ENCODE measurements around the gene CLSTN2.

The CLSTN2 gene

GRCh38 chr3:140469491-140469890 is 534.5 kb downstream of the CLSTN2 start:
- in situ Hi-C loops (cut with HindIII; ENCODE audit: low sequenced_read_pairs): no loop called here

- in situ Hi-C loops (cut with HindIII; ENCODE audit: low sequenced_read_pairs): no loop called here
Observed at GRCh38 chr3:140470211-140470610, 535.2 kb downstream of the CLSTN2 start.

GRCh38 chr3:140470962-140471361 is 536.0 kb downstream of the CLSTN2 start:
- in situ Hi-C loops (cut with HindIII; ENCODE audit: low sequenced_read_pairs): no loop called here

DNA sequence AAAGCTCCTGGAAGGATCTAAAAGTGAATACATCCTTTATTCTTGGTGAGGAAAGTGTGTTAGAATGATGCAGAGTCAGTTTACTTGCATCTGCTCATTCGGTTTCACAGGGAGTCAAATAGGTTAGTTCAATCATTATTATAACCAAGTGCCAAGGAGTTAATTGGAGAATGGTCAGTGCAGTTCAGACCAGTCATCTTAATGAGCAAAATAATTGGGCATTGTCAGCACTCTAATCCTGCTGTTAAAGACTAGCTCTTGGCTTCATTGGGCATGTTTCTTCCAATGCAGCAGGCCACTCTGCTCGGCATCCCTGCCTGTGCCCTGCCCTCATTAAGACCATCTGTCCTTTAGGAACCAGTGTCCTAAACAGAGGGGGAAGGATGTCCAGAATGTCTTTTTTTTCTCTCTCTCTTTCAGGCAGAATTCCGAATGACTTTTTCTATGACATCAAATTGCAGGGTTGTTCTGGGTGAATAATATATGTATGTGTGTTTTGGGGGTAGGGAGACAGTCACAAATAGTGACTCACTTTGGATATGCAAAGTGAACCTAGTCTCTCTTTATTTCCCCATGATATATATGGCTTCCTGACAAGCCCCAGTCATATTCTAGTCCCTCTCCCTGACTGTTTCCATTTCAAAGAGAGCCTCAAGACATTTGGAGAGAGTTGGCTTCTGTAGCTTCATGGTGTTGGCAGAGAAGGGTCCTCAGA is 537.5 kb downstream of the CLSTN2 start:
- in situ Hi-C loops (cut with HindIII; ENCODE audit: low sequenced_read_pairs): no loop called here

DNA sequence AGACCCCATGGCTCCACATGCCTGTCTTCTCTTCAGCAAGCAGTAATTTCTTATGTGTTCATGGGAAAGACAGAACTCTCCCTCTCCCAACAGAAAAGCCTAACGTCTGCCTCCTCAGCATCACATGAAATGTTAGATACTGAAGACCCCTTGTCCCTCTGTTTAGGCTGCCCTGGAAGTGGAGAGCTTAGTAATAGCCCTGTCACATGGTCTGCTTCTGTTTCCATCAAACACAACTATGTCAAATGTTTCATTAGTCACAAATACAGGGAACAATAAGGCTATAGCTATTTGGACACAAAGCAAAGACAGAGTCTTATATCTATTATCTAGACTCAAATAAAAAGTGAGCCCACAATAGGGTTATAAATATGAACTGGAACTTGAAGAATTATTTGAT is 552.6 kb downstream of the CLSTN2 start:
- in situ Hi-C loops (cut with HindIII; ENCODE audit: low sequenced_read_pairs): no loop called here

DNA sequence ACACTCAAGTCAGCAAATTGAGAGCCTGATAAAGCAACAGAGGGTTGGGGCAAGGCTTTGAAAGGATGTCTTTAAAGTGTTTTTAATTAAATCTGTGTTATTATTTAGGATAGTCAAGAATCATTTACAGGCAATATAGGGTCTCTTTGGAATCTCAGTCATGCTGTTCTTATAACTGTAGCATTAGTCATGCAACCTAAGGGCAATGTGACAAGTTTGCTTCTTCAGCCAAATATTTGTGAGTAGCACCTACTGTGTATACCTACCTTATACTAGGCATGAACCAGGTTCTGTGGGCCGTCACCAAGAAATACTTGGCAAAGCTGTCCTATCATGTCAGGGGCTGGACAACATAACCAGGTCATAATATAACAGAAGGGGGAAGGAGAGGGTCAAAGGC is 558.3 kb downstream of the CLSTN2 start:
- in situ Hi-C loops (cut with HindIII; ENCODE audit: low sequenced_read_pairs): no loop called here

DNA sequence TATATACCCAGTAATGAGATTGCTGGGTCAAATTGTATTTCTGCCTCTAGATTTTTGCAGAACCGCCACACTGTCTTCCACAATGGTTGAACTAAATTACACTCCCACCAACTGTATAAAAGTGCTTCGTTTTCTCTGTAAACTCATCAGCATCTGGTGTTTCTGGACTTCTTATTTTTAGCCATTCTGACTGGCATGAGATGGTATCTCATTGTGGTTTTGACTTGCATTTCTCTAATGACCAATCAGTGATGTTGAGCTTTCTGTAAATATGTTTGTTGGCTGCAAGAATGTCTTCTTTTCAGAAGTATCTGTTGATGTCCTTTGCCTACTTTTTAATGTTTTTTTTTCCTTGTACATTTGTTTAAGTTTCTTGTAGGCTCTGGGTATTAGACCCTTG is 560.0 kb downstream of the CLSTN2 start:
- in situ Hi-C loops (cut with HindIII; ENCODE audit: low sequenced_read_pairs): no loop called here

GRCh38 chr3:140497331-140497730 is 562.3 kb downstream of the CLSTN2 start:
- in situ Hi-C loops (cut with HindIII; ENCODE audit: low sequenced_read_pairs): no loop called here

DNA sequence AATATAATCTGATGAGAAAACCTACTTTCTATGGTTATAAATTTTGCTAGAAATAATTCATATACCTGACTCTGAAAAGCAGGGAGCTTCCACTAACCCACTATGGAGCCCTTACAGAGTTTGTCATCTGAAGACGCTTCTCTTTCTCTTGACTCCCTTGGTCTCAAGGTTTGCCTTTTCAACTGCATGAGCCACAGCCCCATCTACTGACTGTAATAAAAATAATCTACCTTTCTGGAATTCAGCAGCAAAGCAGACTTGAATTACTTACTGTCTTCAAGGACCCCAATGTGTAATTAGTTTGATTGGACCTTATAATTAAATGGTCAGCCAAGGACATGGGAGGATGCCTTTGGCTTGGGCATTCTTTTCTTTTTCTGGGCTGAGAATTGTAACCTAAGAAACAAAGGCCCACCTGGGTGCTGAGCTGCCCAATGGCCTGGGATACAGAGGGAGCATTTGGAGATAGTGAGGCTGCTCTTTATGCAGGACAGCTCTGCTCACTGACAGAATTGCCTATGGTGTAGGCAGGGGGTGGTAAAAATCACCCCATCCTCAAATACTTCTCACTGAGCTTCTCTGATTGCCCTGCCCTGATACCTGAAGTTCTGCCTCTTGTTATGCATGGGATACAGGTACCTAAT is 564.3 kb downstream of the CLSTN2 start:
- in situ Hi-C loops (cut with HindIII; ENCODE audit: low sequenced_read_pairs): no loop called here

- in situ Hi-C loops (cut with HindIII; ENCODE audit: low sequenced_read_pairs): no loop called here
Observed at GRCh38 chr3:140500473-140500872, 565.5 kb downstream of the CLSTN2 start.

- in situ Hi-C loops (cut with HindIII; ENCODE audit: low sequenced_read_pairs): no loop called here
Observed at GRCh38 chr3:140501061-140501769, 566.2 kb downstream of the CLSTN2 start.

- in situ Hi-C loops (cut with HindIII; ENCODE audit: low sequenced_read_pairs): no loop called here
Observed at GRCh38 chr3:140501770-140502364, 566.9 kb downstream of the CLSTN2 start.

DNA sequence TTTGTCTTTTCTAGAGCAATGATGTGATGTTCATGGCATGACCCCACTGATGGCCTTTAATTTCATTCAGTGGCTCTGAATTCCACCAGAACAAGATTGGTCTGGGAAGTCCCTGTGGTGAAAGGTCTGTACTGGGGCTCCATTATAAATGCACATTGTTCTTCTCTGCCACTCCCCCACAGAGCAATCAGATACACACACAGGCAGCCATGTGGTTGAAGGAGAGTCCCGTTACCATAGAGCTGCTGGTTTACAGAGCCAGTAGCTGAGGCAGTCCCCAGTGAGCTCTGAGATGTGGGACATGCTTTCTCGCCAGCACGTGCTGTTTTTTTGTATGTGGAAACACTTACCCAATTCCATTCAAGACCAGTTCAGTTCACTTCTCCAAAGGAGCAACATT is 570.2 kb downstream of the CLSTN2 start:
- in situ Hi-C loops (cut with HindIII; ENCODE audit: low sequenced_read_pairs): no loop called here

GRCh38 chr3:140505876-140506275 is 570.9 kb downstream of the CLSTN2 start:
- in situ Hi-C loops (cut with HindIII; ENCODE audit: low sequenced_read_pairs): no loop called here

- in situ Hi-C loops (cut with HindIII; ENCODE audit: low sequenced_read_pairs): no loop called here
Observed at GRCh38 chr3:140508550-140508949, 573.6 kb downstream of the CLSTN2 start.

GRCh38 chr3:140509534-140509933 is 574.5 kb downstream of the CLSTN2 start:
- in situ Hi-C loops (cut with HindIII; ENCODE audit: low sequenced_read_pairs): no loop called here

DNA sequence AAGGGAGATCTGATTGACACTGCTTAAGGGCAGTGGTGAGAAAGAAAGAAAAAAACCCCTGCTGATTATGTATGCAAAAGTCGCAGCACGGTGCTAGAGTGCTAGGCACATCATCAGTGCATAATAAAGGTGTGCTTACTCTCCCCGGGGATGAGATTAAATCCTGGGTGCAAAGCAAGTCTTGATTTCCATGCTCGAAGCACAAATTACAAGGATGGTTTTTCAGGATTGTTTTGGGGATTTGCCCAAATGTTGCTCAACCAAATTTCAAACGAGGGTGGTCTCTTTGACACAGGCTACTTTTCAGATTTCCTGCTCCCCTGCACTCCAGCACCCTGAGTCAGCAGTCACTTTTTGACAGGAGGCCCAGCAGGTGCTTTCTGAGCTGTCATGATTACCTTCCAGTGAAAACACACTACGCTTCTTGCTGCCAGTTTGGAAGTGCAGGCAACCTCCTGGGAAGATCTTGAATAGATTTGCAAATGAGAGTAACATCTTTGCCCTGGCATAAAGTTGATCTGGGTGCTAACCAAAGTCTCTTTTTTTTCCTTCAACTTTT is 575.4 kb downstream of the CLSTN2 start:
- in situ Hi-C loops (cut with HindIII; ENCODE audit: low sequenced_read_pairs): no loop called here

DNA sequence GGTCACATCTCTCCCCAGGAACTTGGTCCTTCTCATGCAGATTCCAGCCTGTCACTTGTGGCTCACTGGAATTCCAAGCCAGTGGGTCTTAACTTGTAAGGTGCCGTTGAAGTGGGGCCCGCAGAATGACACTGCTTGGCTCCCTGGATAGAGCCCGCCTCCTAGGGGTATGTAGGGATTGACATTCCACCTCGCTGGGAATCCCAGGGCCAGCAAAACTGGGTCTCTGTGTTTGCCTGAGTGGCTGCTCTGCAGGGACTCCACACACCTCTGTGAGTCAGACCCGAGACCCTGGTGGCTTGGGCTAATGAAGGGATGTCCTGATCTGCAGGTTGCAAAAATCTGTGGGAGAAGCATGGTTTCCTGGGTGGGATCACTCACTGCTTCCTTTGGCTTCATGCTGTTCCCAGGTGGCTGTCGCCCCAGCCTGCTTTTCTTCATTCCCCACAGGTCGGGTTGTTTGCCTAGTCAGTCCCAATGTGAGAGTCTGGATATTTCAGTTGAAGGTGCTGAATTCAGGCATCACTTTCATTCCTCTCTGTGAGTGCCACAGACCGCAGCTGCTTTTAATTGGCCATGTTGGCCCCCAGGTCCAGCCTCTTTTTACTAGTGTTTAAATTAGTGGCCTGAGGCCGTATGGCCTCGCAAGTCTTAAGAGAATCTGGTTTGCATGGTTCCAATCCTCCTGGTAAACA is 586.9 kb downstream of the CLSTN2 start:
- in situ Hi-C loops (cut with HindIII; ENCODE audit: low sequenced_read_pairs): no loop called here

GRCh38 chr3:140522653-140523380 is 587.8 kb downstream of the CLSTN2 start:
- in situ Hi-C loops (cut with HindIII; ENCODE audit: low sequenced_read_pairs): no loop called here

GRCh38 chr3:140523600-140523999 is 588.6 kb downstream of the CLSTN2 start:
- in situ Hi-C loops (cut with HindIII; ENCODE audit: low sequenced_read_pairs): no loop called here

All from DLD1 (cell line).